Endothelial cell of umbilical vein (primary cell): ENCODE data around the gene MYOF. TPM values are rescaled to one million over a fixed set of nuclear protein-coding genes. Genes with fewer than 3 reads are reported as not detected.

Experiments
- BruUV-seq: library from RNA; stranded (reverse); fragments of 400-500 nt; replicated peaks from 2 replicates; lab custom pipeline; 2021; lab: Mats Ljungman, UMichigan
- CTCF ChIA-PET: fragments of 300-600, 350-600 bp; sonication (Branson Sonifier 250); formaldehyde crosslinking; loops from one replicate; lab custom pipeline; 2021; ENCODE audit warnings: antibody characterized with exemption, inconsistent platforms; lab: Charles Lee
- POLR2A ChIA-PET: fragments of 300-600, 350-600 bp; sonication (Branson Sonifier 250); formaldehyde crosslinking; loops from one replicate; lab custom pipeline; 2021; ENCODE audit warnings: antibody characterized with exemption, inconsistent platforms; lab: Charles Lee
- DNase-seq: peaks from one replicate; pipeline ENCODE4 v3.0.0-alpha.2; 2011; ENCODE audit warnings: low read depth, low spot score
- FAIRE-seq: peaks from 2 replicates; lab custom pipeline; 2011; peaks lifted over from hg19 to GRCh38; lab: Jason Lieb, UNC
- H2AFZ ChIP-seq: 2 replicates; pipeline ENCODE4 v1.6.0; 2012; ENCODE audit warnings: low read depth, low read length, control low read depth, inconsistent platforms
- H3K27ac ChIP-seq: 2 replicates; pipeline ENCODE4 v1.5.1; 2011; ENCODE audit warnings: low read depth, mild to moderate bottlenecking, control low read depth, low read length, moderate library complexity; ENCODE audit not compliant: insufficient read depth
- H3K27me3 ChIP-seq, 2 experiments: 2 replicates each; pipeline versions ENCODE4 v1.6.0 to v1.6.1; 2011; ENCODE audit warnings: low read length in 2 of 2, mixed read lengths in 1 of 2; ENCODE audit not compliant: control insufficient read depth in 2 of 2, insufficient read depth in 2 of 2
- H3K36me3 ChIP-seq, 2 experiments: 2 replicates in 1 of 2; 3 replicates in 1 of 2; pipeline ENCODE4 v1.5.1; 2011; ENCODE audit warnings: low read length in 2 of 2, mild to moderate bottlenecking in 1 of 2, moderate library complexity in 1 of 2; ENCODE audit not compliant: control insufficient read depth in 2 of 2, insufficient read depth in 2 of 2; ENCODE audit errors: extremely low read depth in 1 of 2
- H3K4me1 ChIP-seq: 3 replicates; pipeline ENCODE4 v1.5.1; 2011; ENCODE audit warnings: mild to moderate bottlenecking, low read length; ENCODE audit not compliant: control insufficient read depth, insufficient read depth; ENCODE audit errors: extremely low read depth
- H3K4me2 ChIP-seq: 2 replicates; pipeline ENCODE4 v1.6.1; 2011; ENCODE audit warnings: low read length, control low read depth, mixed read lengths; ENCODE audit not compliant: insufficient read depth
- H3K4me3 ChIP-seq, 3 experiments: fragments of 200-600 bp in 1 of 3; sonication (generic), shearing (Covaris generic) in 1 of 3; replicated peaks in 1 of 3; 2 replicates each; pipeline ENCODE4 v1.5.1; 2011 to 2016; ENCODE audit warnings: control low read depth in 3 of 3, low read length in 3 of 3, mild to moderate bottlenecking in 2 of 3, inconsistent platforms in 1 of 3, low read depth in 1 of 3, moderate library complexity in 1 of 3; ENCODE audit not compliant: insufficient read depth in 1 of 3
- H3K79me2 ChIP-seq: 2 replicates; pipeline ENCODE4 v1.6.0; 2012; ENCODE audit warnings: low read length, inconsistent platforms; ENCODE audit not compliant: control insufficient read depth, insufficient read depth
- H3K9ac ChIP-seq: replicated peaks from 2 replicates; pipeline ENCODE3; 2011; ENCODE audit warnings: low read length, control low read depth; ENCODE audit not compliant: insufficient read depth; ENCODE audit errors: extremely low read depth
- H3K9me1 ChIP-seq: replicated peaks from 3 replicates; pipeline ENCODE4 v1.6.0; 2011; ENCODE audit warnings: mild to moderate bottlenecking, low read length; ENCODE audit not compliant: control insufficient read depth, insufficient read depth; ENCODE audit errors: extremely low read depth
- H3K9me3 ChIP-seq: replicated peaks from 2 replicates; pipeline ENCODE4 v1.5.1; 2012; ENCODE audit warnings: low read length, inconsistent platforms; ENCODE audit not compliant: control insufficient read depth, insufficient read depth
- H4K20me1 ChIP-seq: replicated peaks from 2 replicates; pipeline ENCODE3; 2011; ENCODE audit warnings: mild to moderate bottlenecking, low read length; ENCODE audit not compliant: control insufficient read depth, insufficient read depth; ENCODE audit errors: extremely low read depth
- CTCF ChIP-seq, 2 donors: IDR thresholded peaks; 1 replicate in 1 of 2; 2 replicates in 1 of 2; pipeline ENCODE4 v1.5.1; 2011; ENCODE audit warnings: low read length in 2 of 2, mild to moderate bottlenecking in 2 of 2, moderate library complexity in 2 of 2, control low read depth in 1 of 2, inconsistent platforms in 1 of 2, low read depth in 1 of 2; ENCODE audit not compliant: insufficient read depth in 1 of 2; ENCODE audit errors: extremely low read depth in 1 of 2
- EZH2 ChIP-seq: IDR thresholded peaks from 2 replicates; pipeline ENCODE4 v1.6.1; 2012; ENCODE audit warnings: borderline replicate concordance, low read depth, mild to moderate bottlenecking, moderate library complexity, low read length, inconsistent platforms; ENCODE audit not compliant: severe bottlenecking
- FOS ChIP-seq: IDR thresholded peaks from 2 replicates; pipeline ENCODE4 v1.6.1; 2011; ENCODE audit warnings: mild to moderate bottlenecking, low read length, moderate library complexity, borderline replicate concordance; ENCODE audit not compliant: insufficient read depth
- GATA2 ChIP-seq: IDR thresholded peaks from 2 replicates; pipeline ENCODE4 v1.7.0; 2011; ENCODE audit warnings: low read depth, mild to moderate bottlenecking, moderate library complexity, mixed read lengths, low read length; ENCODE audit not compliant: insufficient read length, insufficient read depth
- JUN ChIP-seq: IDR thresholded peaks from 2 replicates; pipeline ENCODE4 v1.6.1; 2011; ENCODE audit warnings: borderline replicate concordance, low read depth; ENCODE audit not compliant: insufficient read length, insufficient read depth
- MAX ChIP-seq: IDR thresholded peaks from 2 replicates; pipeline ENCODE4 v1.6.1; 2011; ENCODE audit not compliant: insufficient read depth, insufficient read length
- MYC ChIP-seq: IDR thresholded peaks from one replicate; pipeline ENCODE4 v1.6.1; 2011; ENCODE audit warnings: mild to moderate bottlenecking, low read depth, low read length
- POLR2A ChIP-seq: IDR thresholded peaks from 2 replicates; pipeline ENCODE4 v1.6.1; 2012; ENCODE audit warnings: low read depth, mild to moderate bottlenecking, control low read depth, low read length
- POLR2AphosphoS5 ChIP-seq: IDR thresholded peaks from 2 replicates; pipeline ENCODE4 v1.6.1; 2012; ENCODE audit warnings: low read depth, mild to moderate bottlenecking, control low read depth, low read length, moderate library complexity; ENCODE audit not compliant: insufficient read depth
- dilution Hi-C: fragments of 300-500 bp; cut with MboI; formaldehyde crosslinking; loops from one replicate; pipeline ENCODE4 v1.15.0; 2019; ENCODE audit warnings: low sequenced_read_pairs; ENCODE audit not compliant: extremely low pct_ligation_motif_present
- intact Hi-C: fragments of 100-400 bp; cut with micrococcal nuclease; formaldehyde crosslinking; loops from one replicate; pipeline ENCODE4 v1.10.0; 2022
- polyA plus RNA-seq, 4 experiments: library from polyadenylated mRNA; depleted of rRNA in 3 of 4; stranded (reverse) in 3 of 4; unstranded in 1 of 4; fragments of >200 nt; gene quantifications; 2 replicates each; pipeline versions ENCODE4 v1.2.1 to v1.2.3, GENCODE V29; 2011 to 2012; ENCODE audit warnings: missing spikeins in 1 of 4
- total RNA-seq: library from RNA; stranded (reverse); gene quantifications from 2 replicates; pipeline ENCODE4 v1.2.3, GENCODE V29; 2021

Gene MYOF
- total and polyA plus RNA-seq, 2 donors (not counting 3 experiments of a cell fraction or from before 2014, with no cell fraction given), result 98.4 to 379 TPM

GRCh38 chr10:93299606-93300287, 182.4 kb downstream of the MYOF start:
- Histone ChIP-seq H4K20me1 (no peaks in the 10 kb centered on the region), H3K27ac (no peak overlapping the region), H3K4me3 (no peak overlapping the region), H3K9ac (no peak overlapping the region), H3K9me3 (no peaks in the 10 kb centered on the region), H3K36me3 (peaks cover 0 to 3% of the 10 kb centered on the region in 2 experiments), H3K27me3 (no peaks in the 10 kb centered on the region), H2AFZ (no peak overlapping the region), H3K4me2 (no peak overlapping the region), H3K79me2 (no peaks in the 10 kb centered on the region), H3K4me1 (no peaks in the 10 kb centered on the region), H3K9me1 (no peaks in the 10 kb centered on the region)
- DNase-seq (no peak), FAIRE-seq (no peak)
- dilution Hi-C loops (loop anchor here (25.0 kb wide), 1 partner anchor 187 kb away; no protein-coding TSS in a partner anchor), intact Hi-C loops (no loop called here)
- BruUV-seq, result no TSS peak
- TF ChIP-seq CTCF (IDR thresholded peaks at IDR 0.05; ENCODE audit: extremely low read depth in 1 of 2, insufficient read depth in 1 of 2, low read depth in 1 of 2, low read length in 2 of 2) (no peak), GATA2 (no peak), MAX (no peak), EZH2 (no peak), POLR2A (no peak), POLR2AphosphoS5 (no peak), JUN (no peak), FOS (no peak), MYC (no peak)
- CTCF ChIA-PET, result interaction anchor here (1.1 kb wide), 1 partner anchor 184 kb away, joined by 3 read pairs; no protein-coding TSS in a partner anchor
- POLR2A ChIA-PET, result no interaction called here
